Transverse colon (tissue), 3 donors: Measurements from ENCODE around the gene NOP53.

Experiments
- CTCF ChIP-seq, 5 experiments: fragments of 200-600 bp in 3 of 5; fragments of 450-650 bp in 2 of 5; sonication (generic) in 3 of 5; IDR thresholded peaks; 1 replicate in 2 of 5; 2 replicates in 3 of 5; pipeline ENCODE4 v1.5.1; 2016 to 2017; ENCODE audit warnings: antibody characterized with exemption in 5 of 5, inconsistent platforms in 3 of 5, mild to moderate bottlenecking in 2 of 5, moderate library complexity in 1 of 5
- POLR2A ChIP-seq: fragments of 450-650 bp; IDR thresholded peaks from one replicate; pipeline ENCODE4 v1.6.1; 2016; ENCODE audit warnings: antibody characterized with exemption, mild to moderate bottlenecking, moderate library complexity

GRCh38 chr19:47794526-47794925 lies 49.2 kb downstream of the NOP53 start:
- TF ChIP-seq POLR2A: no peak
- TF ChIP-seq CTCF (IDR thresholded peaks at IDR 0.05): no peak
